Activated B cell treated with CpG ODN at 0.5 μM for 24 hours (primary cell): Measurements from ENCODE around the gene GCNT4. TPM values are rescaled to one million over a fixed set of nuclear protein-coding genes. Genes with fewer than 3 reads are reported as not detected.

Source experiments
- ATAC-seq: fragments of 200-7000 bp; cut with Tn5 transposase; one replicate; pipeline ENCODE4 v1.10.0; 2021; ENCODE audit warnings: low read depth, mild to moderate bottlenecking, moderate library complexity
- CTCF ChIA-PET: fragments of 350-600 bp; sonication (Branson Sonifier 250); formaldehyde crosslinking; loops from one replicate; lab custom pipeline; 2021; ENCODE audit warnings: antibody characterized with exemption; lab: Charles Lee
- POLR2A ChIA-PET: fragments of 350-600 bp; sonication (Branson Sonifier 250); formaldehyde crosslinking; loops from one replicate; lab custom pipeline; 2021; ENCODE audit warnings: antibody characterized with exemption; lab: Charles Lee
- DNase-seq: peaks from one replicate; pipeline ENCODE4 v3.0.0; 2022
- H3K27ac Mint-ChIP-seq: one replicate; pipeline ENCODE4 v1.8.0; 2020; ENCODE audit warnings: mixed read lengths
- H3K27me3 Mint-ChIP-seq: one replicate; pipeline ENCODE4 v1.8.0; 2021; ENCODE audit warnings: mixed read lengths
- H3K36me3 Mint-ChIP-seq: one replicate; pipeline ENCODE4 v1.8.0; 2021; ENCODE audit warnings: low read depth, mixed read lengths
- H3K4me1 Mint-ChIP-seq: one replicate; pipeline ENCODE4 v1.8.0; 2021; ENCODE audit warnings: mixed read lengths
- H3K4me3 Mint-ChIP-seq: one replicate; pipeline ENCODE4 v1.8.0; 2020; ENCODE audit warnings: mild to moderate bottlenecking, mixed read lengths
- H3K9me3 Mint-ChIP-seq: one replicate; pipeline ENCODE4 v1.8.0; 2020; ENCODE audit warnings: mixed read lengths
- CTCF ChIP-seq: fragments of 200-600 bp; IDR thresholded peaks from one replicate; pipeline ENCODE4 v1.8.0; 2022; ENCODE audit warnings: antibody characterized with exemption, mild to moderate bottlenecking
- intact Hi-C: fragments of 100-400 bp; cut with micrococcal nuclease; formaldehyde crosslinking; loops from one replicate; pipeline ENCODE4 v1.15.1; 2024
- total RNA-seq: library from RNA; stranded (reverse); gene quantifications from 2 replicates; pipeline ENCODE4 v1.2.3, GENCODE V29; 2022

GCNT4 gene
- total RNA-seq, 1 donor from 2014 or later = not detected

DNA sequence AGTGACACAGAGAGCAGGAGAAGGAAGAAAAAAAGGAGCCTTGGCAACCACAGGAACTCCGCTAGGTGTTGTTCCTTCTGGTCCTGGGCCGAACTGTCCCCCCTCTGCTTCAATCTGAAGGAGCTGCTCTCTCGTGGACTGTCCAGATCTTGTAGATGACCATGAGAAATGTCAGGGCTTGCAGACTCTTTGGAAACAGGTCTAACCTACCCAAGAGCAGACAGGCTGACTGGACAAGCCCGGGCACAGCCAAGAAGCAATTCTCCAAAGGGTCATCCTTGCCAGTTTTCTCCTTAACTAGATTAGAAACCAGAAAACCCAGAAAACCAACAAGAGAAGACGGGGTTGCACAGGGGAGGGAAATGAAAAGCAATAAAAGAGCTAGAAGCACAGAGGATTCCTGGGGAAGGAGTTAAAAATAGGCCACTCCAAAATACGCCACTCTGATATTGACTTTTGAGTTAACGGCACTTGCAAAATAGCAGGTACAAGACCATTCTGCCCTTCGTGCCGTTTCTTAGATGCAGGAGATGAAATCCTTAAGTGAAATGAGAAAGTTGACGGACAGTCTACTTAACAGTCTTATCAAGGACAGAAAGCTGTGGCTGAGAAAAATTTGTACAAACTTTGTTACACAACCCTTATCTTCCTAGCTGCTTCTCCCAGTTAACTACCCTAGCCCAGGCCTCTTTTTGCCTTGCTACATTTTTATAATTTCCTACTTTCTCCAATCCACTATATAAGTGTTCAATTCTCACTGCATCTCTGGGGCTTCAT is 5.8 kb downstream of the GCNT4 start:
- no peak for DNase-seq
- TF ChIP-seq CTCF = no peak
- H3K4me1 Mint-ChIP-seq = peaks cover under 1% of the 10 kb centered on the region
- no peak overlapping the region for H3K4me3 Mint-ChIP-seq
- H3K36me3 Mint-ChIP-seq = no peaks in the 10 kb centered on the region
- ChIA-PET POLR2A (no interaction called here), CTCF (interaction anchor here (0.5 kb wide), 1 partner anchor 1207 kb away, joined by 3 read pairs; no protein-coding TSS in a partner anchor)
- no peaks in the 10 kb centered on the region for H3K9me3 Mint-ChIP-seq
- no peak for ATAC-seq
- peaks cover 36% of the 10 kb centered on the region for H3K27me3 Mint-ChIP-seq
- H3K27ac Mint-ChIP-seq = no peak overlapping the region
- intact Hi-C loops = no loop called here

GRCh38 chr5:75045071-75045470 is 7.3 kb downstream of the GCNT4 start:
- H3K9me3 Mint-ChIP-seq = no peaks in the 10 kb centered on the region
- CTCF ChIA-PET = no interaction called here
- no peak for TF ChIP-seq CTCF
- DNase-seq (no peak), ATAC-seq (no peak)
- no peak overlapping the region for H3K4me3 Mint-ChIP-seq
- H3K4me1 Mint-ChIP-seq = no peaks in the 10 kb centered on the region
- H3K27me3 Mint-ChIP-seq = peaks cover 22% of the 10 kb centered on the region
- H3K27ac Mint-ChIP-seq = no peak overlapping the region
- no peaks in the 10 kb centered on the region for H3K36me3 Mint-ChIP-seq
- POLR2A ChIA-PET = no interaction called here
- intact Hi-C loops = no loop called here

DNA sequence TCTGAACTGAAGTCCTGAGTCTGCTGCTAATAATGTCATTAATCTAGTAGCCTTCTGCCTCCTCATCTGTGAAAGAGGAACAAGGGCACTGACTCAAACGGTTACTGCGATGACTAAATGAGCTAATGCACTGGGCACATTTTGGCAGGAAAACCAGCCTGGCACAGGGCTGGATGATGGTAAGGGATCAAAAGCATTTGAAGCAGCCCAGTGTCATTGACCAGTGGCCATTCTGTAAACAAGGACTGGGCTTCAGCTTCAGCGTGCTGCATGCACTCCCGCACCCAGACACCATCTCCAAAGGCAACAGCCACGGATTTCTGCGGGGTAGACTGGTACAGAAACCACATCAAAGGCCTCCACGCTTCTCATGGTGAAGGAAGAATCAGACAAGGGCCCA is 8.0 kb downstream of the GCNT4 start:
- Mint-ChIP-seq H3K27ac (no peak overlapping the region), H3K4me3 (no peak overlapping the region), H3K9me3 (no peaks in the 10 kb centered on the region), H3K36me3 (no peaks in the 10 kb centered on the region), H3K27me3 (peaks cover 18% of the 10 kb centered on the region), H3K4me1 (no peaks in the 10 kb centered on the region)
- intact Hi-C loops = no loop called here
- ChIA-PET CTCF (no interaction called here), POLR2A (no interaction called here)
- DNase-seq (no peak), ATAC-seq (no peak)
- no peak for TF ChIP-seq CTCF

DNA sequence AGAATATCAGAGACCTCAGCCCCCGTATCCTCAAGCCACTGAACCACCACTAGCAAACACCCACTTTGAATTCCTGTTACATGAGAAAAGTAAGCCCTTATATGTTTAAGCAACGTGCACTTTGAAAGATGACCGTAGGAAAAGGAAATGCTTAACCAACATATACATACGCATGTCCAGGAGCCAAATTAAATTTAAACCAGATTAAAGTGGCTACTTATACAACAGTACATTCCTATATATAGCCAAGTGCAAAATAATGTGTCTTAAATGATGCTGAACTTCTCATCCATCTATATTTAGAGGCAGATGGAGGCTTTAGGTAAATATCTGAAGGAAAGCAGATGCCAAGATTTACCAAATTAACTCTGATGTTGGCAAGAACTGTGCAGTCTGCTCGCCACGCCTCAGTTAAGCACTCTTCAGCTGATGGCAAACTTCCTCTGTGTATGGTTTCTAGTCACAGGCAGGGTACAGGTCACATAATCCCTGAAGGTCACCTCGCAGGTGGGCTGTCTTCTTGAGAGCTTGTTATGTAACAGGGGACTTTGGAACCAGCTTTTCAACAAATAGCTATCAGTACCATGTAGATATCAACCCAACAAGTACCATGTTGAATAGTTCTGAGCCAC is 8.6 kb downstream of the GCNT4 start:
- Mint-ChIP-seq H3K4me1 (no peaks in the 10 kb centered on the region), H3K9me3 (no peaks in the 10 kb centered on the region), H3K4me3 (no peak overlapping the region), H3K27ac (no peak overlapping the region), H3K36me3 (no peaks in the 10 kb centered on the region), H3K27me3 (peaks cover 18% of the 10 kb centered on the region)
- DNase-seq (no peak), ATAC-seq (no peak)
- CTCF ChIA-PET = no interaction called here
- POLR2A ChIA-PET = no interaction called here
- no peak for TF ChIP-seq CTCF
- intact Hi-C loops = no loop called here

GRCh38 chr5:75042522-75042921 is 9.8 kb downstream of the GCNT4 start:
- Mint-ChIP-seq H3K4me1 (no peaks in the 10 kb centered on the region), H3K27ac (no peak overlapping the region), H3K4me3 (no peak overlapping the region), H3K36me3 (no peaks in the 10 kb centered on the region), H3K9me3 (no peaks in the 10 kb centered on the region), H3K27me3 (peaks cover 17% of the 10 kb centered on the region)
- DNase-seq = no peak
- TF ChIP-seq CTCF = no peak
- ChIA-PET CTCF (no interaction called here), POLR2A (no interaction called here)
- no peak for ATAC-seq
- intact Hi-C loops = no loop called here
